Neural cell (in vitro differentiated cells): ENCODE measurements around the gene ZNF431. TPM values are rescaled to one million over a fixed set of nuclear protein-coding genes. Genes with fewer than 3 reads are reported as not detected.

Experiments used
- H2AFZ ChIP-seq: fragments of 200-600, 300-800 bp; sonication (generic), shearing (Covaris generic); 2 replicates; pipeline ENCODE4 v1.6.0; 2014; ENCODE audit warnings: low read depth, mild to moderate bottlenecking, antibody characterized with exemption, low read length, moderate library complexity
- H3F3A ChIP-seq: fragments of 200-600 bp; shearing (Covaris generic); 2 replicates; pipeline ENCODE4 v1.6.1; 2016; ENCODE audit warnings: mild to moderate bottlenecking, moderate library complexity, mixed read lengths, antibody characterized with exemption, low read length; ENCODE audit not compliant: insufficient read depth, poor library complexity, severe bottlenecking
- H3K27ac ChIP-seq: fragments of 200-600, 300-800 bp; sonication (generic), shearing (Covaris generic); 2 replicates; pipeline ENCODE4 v1.5.1; 2014; ENCODE audit warnings: mild to moderate bottlenecking, low read length, moderate library complexity
- H3K27me3 ChIP-seq: fragments of 300-800, 200-600 bp; sonication (generic), shearing (Covaris generic); 2 replicates; pipeline ENCODE4 v1.6.0; 2014; ENCODE audit warnings: mild to moderate bottlenecking, low read depth, low read length, moderate library complexity; ENCODE audit not compliant: insufficient read depth
- H3K36me3 ChIP-seq: fragments of 300-800, 200-600 bp; sonication (generic), shearing (Covaris generic); 2 replicates; pipeline ENCODE4 v1.5.1; 2014; ENCODE audit warnings: mild to moderate bottlenecking, antibody characterized with exemption, low read length, moderate library complexity; ENCODE audit not compliant: insufficient read depth
- H3K4me2 ChIP-seq: fragments of 300-800, 200-600 bp; sonication (generic), shearing (Covaris generic); 2 replicates; pipeline ENCODE4 v1.6.0; 2014; ENCODE audit warnings: mild to moderate bottlenecking, low read length
- H3K4me3 ChIP-seq: fragments of 300-800, 200-600 bp; sonication (generic), shearing (Covaris generic); 2 replicates; pipeline ENCODE4 v1.5.1; 2014; ENCODE audit warnings: mild to moderate bottlenecking, low read length, moderate library complexity
- H3K79me2 ChIP-seq: fragments of 200-600 bp; shearing (Covaris generic); replicated peaks from 2 replicates; pipeline ENCODE4 v1.6.0; 2014; ENCODE audit warnings: mild to moderate bottlenecking, low read length, moderate library complexity; ENCODE audit not compliant: insufficient read depth
- H3K9ac ChIP-seq: fragments of 300-800, 200-600 bp; sonication (generic), shearing (Covaris generic); 2 replicates; pipeline ENCODE4 v1.6.1; 2016; ENCODE audit warnings: mild to moderate bottlenecking, low read length, mixed read lengths
- H3K9me2 ChIP-seq: fragments of 200-600 bp; shearing (Covaris generic); 2 replicates; pipeline ENCODE4 v1.6.1; 2016; ENCODE audit warnings: mild to moderate bottlenecking, low read length, mixed read lengths; ENCODE audit not compliant: insufficient read depth
- H3K9me3 ChIP-seq: fragments of 200-600, 300-800 bp; sonication (generic), shearing (Covaris generic); 2 replicates; pipeline ENCODE4 v1.6.1; 2016; ENCODE audit warnings: mild to moderate bottlenecking, mixed run types, low read length, moderate library complexity, mixed read lengths
- H4K20me1 ChIP-seq: fragments of 200-600 bp; shearing (Covaris generic); 2 replicates; pipeline ENCODE4 v1.6.1; 2016; ENCODE audit warnings: mild to moderate bottlenecking, mixed run types; ENCODE audit not compliant: insufficient read depth
- CTCF ChIP-seq: fragments of 450-650 bp; IDR thresholded peaks from 2 replicates; pipeline ENCODE4 v1.5.1; 2014; ENCODE audit warnings: antibody characterized with exemption, mild to moderate bottlenecking, moderate library complexity; ENCODE audit not compliant: poor library complexity, severe bottlenecking
- EP300 ChIP-seq: fragments of 450-650 bp; conservative IDR thresholded peaks from 2 replicates; pipeline ENCODE4 v1.6.1; 2014; ENCODE audit warnings: antibody characterized with exemption, mild to moderate bottlenecking, moderate library complexity; ENCODE audit not compliant: poor library complexity, severe bottlenecking
- EZH2 ChIP-seq: fragments of 200-600, 300-800 bp; shearing (Covaris generic), sonication (generic); IDR thresholded peaks from 2 replicates; pipeline ENCODE4 v1.6.1; 2014; ENCODE audit warnings: antibody characterized with exemption, low read length, borderline replicate concordance, mild to moderate bottlenecking; ENCODE audit not compliant: insufficient read depth, poor library complexity, severe bottlenecking
- MXI1 ChIP-seq: fragments of 450-650 bp; conservative IDR thresholded peaks from 2 replicates; pipeline ENCODE4 v1.6.1; 2014; ENCODE audit warnings: antibody characterized with exemption, mild to moderate bottlenecking; ENCODE audit not compliant: poor library complexity, severe bottlenecking
- POLR2AphosphoS5 ChIP-seq: IDR thresholded peaks from 2 replicates; pipeline ENCODE4 v1.6.1; 2012
- RAD21 ChIP-seq: fragments of 450-650 bp; conservative IDR thresholded peaks from 2 replicates; pipeline ENCODE4 v1.6.1; 2014; ENCODE audit warnings: antibody characterized with exemption, mild to moderate bottlenecking, moderate library complexity
- REST ChIP-seq: IDR thresholded peaks from 2 replicates; pipeline ENCODE4 v1.6.1; 2012; ENCODE audit warnings: borderline replicate concordance
- SMC3 ChIP-seq: fragments of 450-650 bp; conservative IDR thresholded peaks from 2 replicates; pipeline ENCODE4 v1.6.1; 2014; ENCODE audit warnings: antibody characterized with exemption, mild to moderate bottlenecking, moderate library complexity; ENCODE audit not compliant: poor library complexity
- TAF1 ChIP-seq: IDR thresholded peaks from 2 replicates; pipeline ENCODE4 v1.6.1; 2012; ENCODE audit warnings: low read depth
- polyA plus RNA-seq: library from polyadenylated mRNA; depleted of rRNA; stranded (reverse); fragments of >200 nt; gene quantifications from 2 replicates; pipeline ENCODE4 v1.2.3, GENCODE V29; 2014

Gene ZNF431
- polyA plus RNA-seq, 1 donor from 2014 or later = 16.3 TPM

GRCh38 chr19:21117041-21117907 is 24.6 kb upstream of the ZNF431 start (continued):
- TF ChIP-seq EP300 (no peak), TAF1 (no peak)

GRCh38 chr19:21126078-21126477 is 15.8 kb upstream of the ZNF431 start:
- H4K20me1 ChIP-seq = no peaks in the 10 kb centered on the region
- H3K4me2 ChIP-seq = no peak overlapping the region
- H3F3A ChIP-seq = no peaks in the 10 kb centered on the region
- no peak overlapping the region for H3K27ac ChIP-seq
- H3K79me2 ChIP-seq = no peaks in the 10 kb centered on the region
- no peak overlapping the region for H2AFZ ChIP-seq
- H3K36me3 ChIP-seq = no peaks in the 10 kb centered on the region
- no peak for TF ChIP-seq REST
- no peaks in the 10 kb centered on the region for H3K9me2 ChIP-seq
- no peaks in the 10 kb centered on the region for H3K9me3 ChIP-seq
- H3K27me3 ChIP-seq = no peaks in the 10 kb centered on the region
- no peak overlapping the region for H3K4me3 ChIP-seq
- no peak overlapping the region for H3K9ac ChIP-seq

GRCh38 chr19:21127001-21127400 is 14.8 kb upstream of the ZNF431 start:
- Histone ChIP-seq H3K27me3 (no peaks in the 10 kb centered on the region), H3K4me2 (no peak overlapping the region), H3K27ac (no peak overlapping the region), H4K20me1 (no peaks in the 10 kb centered on the region), H3K36me3 (no peaks in the 10 kb centered on the region), H3K9me2 (no peaks in the 10 kb centered on the region), H3F3A (no peaks in the 10 kb centered on the region), H3K79me2 (no peaks in the 10 kb centered on the region), H3K9ac (no peak overlapping the region), H3K9me3 (no peaks in the 10 kb centered on the region), H3K4me3 (no peak overlapping the region), H2AFZ (no peak overlapping the region)
- TF ChIP-seq POLR2AphosphoS5 (no peak), TAF1 (no peak), CTCF (no peak), REST (no peak), RAD21 (no peak), EP300 (no peak), EZH2 (no peak), MXI1 (no peak), SMC3 (no peak)
